ENCODE data around the gene ARAF.

ARAF gene

GRCh38 chrX:47619486-47620302, 58.7 kb downstream of the ARAF start, which contains the start of gene SYN1:
SYN1 (minus strand) TSS chrX:47619857; CDS start chrX:47619728, 129 bp downstream.
- DNase-seq (ENCODE audit: low read depth in 1 of 2, low spot score in 1 of 2): peak; percentile 59 to 68

DNA sequence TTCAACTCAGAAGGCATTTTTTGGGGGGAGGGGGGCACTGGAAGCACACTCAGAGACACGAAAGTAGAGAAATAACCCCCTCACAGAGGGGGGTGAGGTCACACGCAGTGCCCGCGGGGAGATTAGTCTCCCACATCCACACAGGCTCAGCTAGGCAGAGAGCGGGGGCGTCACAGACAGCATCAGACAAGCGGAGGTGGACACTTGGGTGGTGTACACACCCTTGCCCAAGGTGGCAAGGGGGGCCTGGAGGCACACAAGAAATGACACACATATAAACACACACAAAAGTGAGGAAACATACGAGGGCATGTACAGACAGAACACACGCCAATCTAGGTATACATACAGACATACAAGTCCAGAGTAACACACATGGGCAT, 59.3 kb downstream of the ARAF start:
- no peak for DNase-seq (ENCODE audit: low read depth in 1 of 2, low spot score in 1 of 2)

Data from stimulated activated CD4-positive, alpha-beta T cell treated with anti-CD3 and anti-CD28 coated beads, Interleukin-15, amount 100 ng/mL, for 1 hour (primary cell).